Activated CD4-positive, alpha-beta T cell treated with anti-CD3 and anti-CD28 coated beads for 36 hours (primary cell): ENCODE measurements around the gene CAT. TPM values are rescaled to one million over a fixed set of nuclear protein-coding genes. Genes with fewer than 3 reads are reported as not detected.

ENCODE experiments used
- ATAC-seq: fragments of 200-7000 bp; cut with Tn5 transposase; one replicate; pipeline ENCODE4 v1.10.0; 2021; ENCODE audit warnings: mild to moderate bottlenecking, moderate library complexity
- CTCF ChIA-PET: fragments of 350-600 bp; sonication (Branson Sonifier 250); formaldehyde crosslinking; loops from one replicate; lab custom pipeline; 2021; ENCODE audit warnings: antibody characterized with exemption; lab: Charles Lee
- POLR2A ChIA-PET: fragments of 350-600 bp; sonication (Branson Sonifier 250); formaldehyde crosslinking; loops from one replicate; lab custom pipeline; 2021; ENCODE audit warnings: antibody characterized with exemption, inconsistent platforms; lab: Charles Lee
- DNase-seq: peaks from one replicate; pipeline ENCODE4 v3.0.0-alpha.2; 2020
- H3K27ac Mint-ChIP-seq: one replicate; pipeline ENCODE4 v1.8.0; 2021; ENCODE audit warnings: mixed read lengths
- H3K27me3 Mint-ChIP-seq: one replicate; pipeline ENCODE4 v1.8.0; 2021; ENCODE audit warnings: mixed read lengths
- H3K36me3 Mint-ChIP-seq: one replicate; pipeline ENCODE4 v1.8.0; 2021; ENCODE audit warnings: low read depth, mixed read lengths
- H3K4me1 Mint-ChIP-seq: one replicate; pipeline ENCODE4 v1.8.0; 2021; ENCODE audit warnings: mixed read lengths
- H3K4me3 Mint-ChIP-seq: one replicate; pipeline ENCODE4 v1.8.0; 2021; ENCODE audit warnings: mild to moderate bottlenecking, moderate library complexity, mixed read lengths
- H3K9me3 Mint-ChIP-seq: one replicate; pipeline ENCODE4 v1.8.0; 2021; ENCODE audit warnings: low read depth, mixed read lengths
- intact Hi-C, 2 experiments: fragments of 100-400 bp; cut with DNase I in 1 of 2; cut with micrococcal nuclease in 1 of 2; formaldehyde crosslinking; loops; one replicate each; pipeline versions ENCODE4 v1.14.2 to v1.15.1; 2022 to 2024; cut with DNase I, micrococcal nuclease
- total RNA-seq, 2 experiments: library from RNA; stranded (reverse); gene quantifications; one replicate each; pipeline ENCODE4 v1.2.3, GENCODE V29; 2021

CAT gene
- total RNA-seq, 2 experiments from 2014 or later = 25.1 to 25.5 TPM

GRCh38 chr11:34481307-34481706, 42.6 kb downstream of the CAT start:
- no peak for ATAC-seq
- CTCF ChIA-PET = interaction anchor here (1.0 to 2.1 kb wide), 2 partner anchors 12 to 31 kb away, joined by 3 to 7 read pairs; no protein-coding TSS in a partner anchor
- no peaks in the 10 kb centered on the region for H3K36me3 Mint-ChIP-seq
- no peak overlapping the region for H3K27ac Mint-ChIP-seq
- H3K4me1 Mint-ChIP-seq = no peaks in the 10 kb centered on the region
- intact Hi-C loops = no loop called here
- DNase-seq = no peak
- H3K9me3 Mint-ChIP-seq = no peaks in the 10 kb centered on the region
- POLR2A ChIA-PET = no interaction called here
- no peak overlapping the region for H3K4me3 Mint-ChIP-seq
- peaks cover 2% of the 10 kb centered on the region for H3K27me3 Mint-ChIP-seq

GRCh38 chr11:34483106-34483874, 44.6 kb downstream of the CAT start:
- Mint-ChIP-seq H3K4me3 (no peak overlapping the region), H3K27me3 (peaks cover 2% of the 10 kb centered on the region), H3K27ac (no peak overlapping the region), H3K4me1 (no peaks in the 10 kb centered on the region), H3K9me3 (no peaks in the 10 kb centered on the region), H3K36me3 (no peaks in the 10 kb centered on the region)
- CTCF ChIA-PET = interaction anchor here (2.1 kb wide), 1 partner anchor 10 kb away, joined by 7 read pairs; no protein-coding TSS in a partner anchor
- POLR2A ChIA-PET = no interaction called here
- DNase-seq = no peak
- ATAC-seq = no peak
- intact Hi-C loops = no loop called here

- H3K4me1 Mint-ChIP-seq = no peaks in the 10 kb centered on the region
- no peak overlapping the region for H3K27ac Mint-ChIP-seq
- ChIA-PET CTCF (interaction anchor here (0.6 to 1.9 kb wide), 2 partner anchors 13 to 19 kb away, joined by 3 to 9 read pairs; no protein-coding TSS in a partner anchor), POLR2A (no interaction called here)
- H3K27me3 Mint-ChIP-seq = no peaks in the 10 kb centered on the region
- no peaks in the 10 kb centered on the region for H3K36me3 Mint-ChIP-seq
- H3K4me3 Mint-ChIP-seq = no peak overlapping the region
- intact Hi-C loops = no loop called here
- ATAC-seq (peak; percentile 44), DNase-seq (no peak)
- no peaks in the 10 kb centered on the region for H3K9me3 Mint-ChIP-seq
Measured at GRCh38 chr11:34487430-34487829, 48.7 kb downstream of the CAT start.

GRCh38 chr11:34488855-34489557, 50.3 kb downstream of the CAT start:
- ATAC-seq (no peak), DNase-seq (no peak)
- no peaks in the 10 kb centered on the region for H3K4me1 Mint-ChIP-seq
- ChIA-PET POLR2A (interaction anchor here (0.6 kb wide), 1 partner anchor 13 kb away, joined by 4 read pairs; no protein-coding TSS in a partner anchor), CTCF (interaction anchor here (0.7 to 1.9 kb wide), 5 partner anchors 11 to 492 kb away, joined by 3 to 9 read pairs (median 3); no protein-coding TSS in a partner anchor)
- no peaks in the 10 kb centered on the region for H3K27me3 Mint-ChIP-seq
- no peaks in the 10 kb centered on the region for H3K9me3 Mint-ChIP-seq
- intact Hi-C loops = no loop called here
- H3K36me3 Mint-ChIP-seq = no peaks in the 10 kb centered on the region
- H3K27ac Mint-ChIP-seq = no peak overlapping the region
- no peak overlapping the region for H3K4me3 Mint-ChIP-seq

- no peaks in the 10 kb centered on the region for H3K27me3 Mint-ChIP-seq
- CTCF ChIA-PET = interaction anchor here (1.0 to 1.2 kb wide), 2 partner anchors 9 to 124 kb away, joined by 3 to 4 read pairs; no protein-coding TSS in a partner anchor
- H3K4me1 Mint-ChIP-seq = no peaks in the 10 kb centered on the region
- H3K27ac Mint-ChIP-seq = no peak overlapping the region
- intact Hi-C loops = loop anchor here (5.0 kb wide), 2 partner anchors 318 to 493 kb away; no protein-coding TSS in a partner anchor
- POLR2A ChIA-PET = no interaction called here
- ATAC-seq = no peak
- no peak for DNase-seq
- no peak overlapping the region for H3K4me3 Mint-ChIP-seq
- no peaks in the 10 kb centered on the region for H3K9me3 Mint-ChIP-seq
- H3K36me3 Mint-ChIP-seq = no peaks in the 10 kb centered on the region
Measured at GRCh38 chr11:34490304-34490703, 51.6 kb downstream of the CAT start.

GRCh38 chr11:34492806-34493414, 54.2 kb downstream of the CAT start:
- intact Hi-C loops = loop anchor here (1.0 to 5.0 kb wide), 4 partner anchors 127 to 496 kb away; no protein-coding TSS in a partner anchor
- POLR2A ChIA-PET = no interaction called here
- Mint-ChIP-seq H3K9me3 (no peaks in the 10 kb centered on the region), H3K4me3 (no peak overlapping the region), H3K27me3 (no peaks in the 10 kb centered on the region), H3K4me1 (no peaks in the 10 kb centered on the region), H3K36me3 (no peaks in the 10 kb centered on the region), H3K27ac (no peak overlapping the region)
- CTCF ChIA-PET = interaction anchor here (0.6 to 2.0 kb wide), 19 partner anchors 10 to 505 kb away, joined by 3 to 8 read pairs (median 3); no protein-coding TSS in a partner anchor
- ATAC-seq = no peak
- peak; percentile 63 for DNase-seq

GRCh38 chr11:34493468-34493867, 54.7 kb downstream of the CAT start:
- ATAC-seq (no peak), DNase-seq (no peak)
- Mint-ChIP-seq H3K27me3 (no peaks in the 10 kb centered on the region), H3K4me3 (no peak overlapping the region), H3K36me3 (no peaks in the 10 kb centered on the region), H3K27ac (no peak overlapping the region), H3K4me1 (no peaks in the 10 kb centered on the region), H3K9me3 (no peaks in the 10 kb centered on the region)
- intact Hi-C loops = loop anchor here (1.0 to 5.0 kb wide), 4 partner anchors 127 to 496 kb away; no protein-coding TSS in a partner anchor
- ChIA-PET CTCF (interaction anchor here (0.7 to 2.0 kb wide), 4 partner anchors 9 to 1295 kb away, joined by 3 to 8 read pairs (median 6); no protein-coding TSS in a partner anchor), POLR2A (no interaction called here)

- intact Hi-C loops = loop anchor here (1.0 to 5.0 kb wide), 4 partner anchors 128 to 497 kb away; no protein-coding TSS in a partner anchor
- ChIA-PET CTCF (interaction anchor here (0.5 to 0.7 kb wide), 4 partner anchors 10 to 1296 kb away, joined by 3 to 5 read pairs (median 3); no protein-coding TSS in a partner anchor), POLR2A (no interaction called here)
Measured at GRCh38 chr11:34493926-34494595, 55.3 kb downstream of the CAT start.

GRCh38 chr11:34495239-34495723, 56.5 kb downstream of the CAT start:
- DNase-seq (no peak), ATAC-seq (no peak)
- Mint-ChIP-seq H3K27me3 (peaks cover 4% of the 10 kb centered on the region), H3K4me1 (no peaks in the 10 kb centered on the region), H3K4me3 (no peak overlapping the region), H3K27ac (no peak overlapping the region), H3K36me3 (no peaks in the 10 kb centered on the region), H3K9me3 (no peaks in the 10 kb centered on the region)
- POLR2A ChIA-PET = no interaction called here
- CTCF ChIA-PET = interaction anchor here (0.6 kb wide), 1 partner anchor 610 kb away, joined by 3 read pairs; no protein-coding TSS in a partner anchor
- intact Hi-C loops = no loop called here

More at GRCh38 chr11:34493926-34494595, 55.3 kb downstream of the CAT start:
- no peak for ATAC-seq
- Mint-ChIP-seq H3K4me3 (no peak overlapping the region), H3K36me3 (no peaks in the 10 kb centered on the region), H3K4me1 (no peaks in the 10 kb centered on the region), H3K27ac (no peak overlapping the region), H3K9me3 (no peaks in the 10 kb centered on the region), H3K27me3 (no peaks in the 10 kb centered on the region)
- DNase-seq = no peak

- Mint-ChIP-seq H3K4me1 (no peaks in the 10 kb centered on the region), H3K36me3 (no peaks in the 10 kb centered on the region), H3K27ac (no peak overlapping the region), H3K27me3 (peaks cover 4% of the 10 kb centered on the region), H3K4me3 (no peak overlapping the region), H3K9me3 (no peaks in the 10 kb centered on the region)
- ChIA-PET CTCF (no interaction called here), POLR2A (no interaction called here)
- intact Hi-C loops = no loop called here
- ATAC-seq (no peak), DNase-seq (no peak)
Measured at GRCh38 chr11:34495724-34496377, 57.1 kb downstream of the CAT start.
